ENCODE results near the gene MFAP5.
"Not testable (repeated sequence)": the region's sequence is repeated elsewhere in the genome, so short reads cannot be mapped to it uniquely, and the experiment has no call there.

MFAP5 gene

GRCh38 chr12:8622646-8623045 is 40.0 kb downstream of the MFAP5 start:
- no peak for TF ChIP-seq CTCF (IDR thresholded peaks at IDR 0.05; ENCODE audit: control insufficient read depth, insufficient read depth, low read depth, low read length, missing control alignments)
- no peak overlapping the region for H3K4me3 ChIP-seq (ENCODE audit: control insufficient read depth, low read depth, low read length)
- no peak for DNase-seq (ENCODE audit: low read depth)

DNA sequence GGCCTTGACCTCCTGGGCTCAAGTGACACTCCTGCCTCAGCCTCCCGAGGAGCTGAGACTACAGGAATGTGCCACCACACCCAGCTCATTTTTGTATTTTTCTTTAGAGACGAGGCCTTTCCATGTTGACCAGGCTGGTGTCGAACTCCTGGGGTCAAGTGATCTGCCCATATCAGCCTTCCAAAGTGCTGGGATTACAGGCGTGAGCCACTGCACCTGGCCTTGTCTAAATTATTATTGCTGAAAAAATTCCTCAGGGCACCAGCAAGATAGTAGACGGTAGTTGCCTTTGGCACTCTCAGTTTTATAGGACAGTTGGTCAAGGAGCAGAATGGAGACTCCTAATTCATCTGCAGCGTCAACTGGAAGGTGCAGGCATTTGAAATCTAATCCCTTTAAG is 47.4 kb downstream of the MFAP5 start:
- TF ChIP-seq CTCF (IDR thresholded peaks at IDR 0.05; ENCODE audit: control insufficient read depth, insufficient read depth, low read depth, low read length, missing control alignments): no peak
- DNase-seq (ENCODE audit: low read depth): no peak
- no peak overlapping the region for H3K4me3 ChIP-seq (ENCODE audit: control insufficient read depth, low read depth, low read length)

GRCh38 chr12:8613881-8614280 is 48.7 kb downstream of the MFAP5 start:
- not testable (repeated sequence) for DNase-seq (ENCODE audit: low read depth); H3K4me3 ChIP-seq (ENCODE audit: control insufficient read depth, low read depth, low read length)

DNA sequence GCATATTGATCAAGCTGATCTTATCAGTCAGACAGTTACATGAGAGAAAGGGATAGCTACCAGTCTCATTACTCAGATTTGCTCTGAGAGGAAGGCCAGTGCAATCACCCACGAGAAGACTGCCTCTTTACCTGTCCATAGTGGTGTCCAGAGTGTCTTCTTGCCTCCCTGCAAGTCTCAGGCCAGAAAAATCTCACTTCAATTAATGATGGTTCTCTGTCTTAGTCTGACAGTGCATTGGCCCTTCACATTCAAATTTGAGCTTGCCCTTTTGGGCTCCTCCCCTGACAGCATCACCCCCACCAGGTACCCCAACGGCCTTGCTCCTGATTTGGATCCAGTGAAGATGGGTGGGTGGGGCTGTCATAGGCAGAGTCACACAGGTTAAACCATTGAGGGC is 50.0 kb downstream of the MFAP5 start, which contains the start of gene AICDA:
Gene AICDA (minus strand): TSS at position 231 of the 400 bp plus-strand sequence. CDS start 92 bp downstream, at position 139.
- DNase-seq (ENCODE audit: low read depth): no peak
- H3K4me3 ChIP-seq (ENCODE audit: control insufficient read depth, low read depth, low read length): no peak within 1 kb of the TSS
- no peak for TF ChIP-seq CTCF (IDR thresholded peaks at IDR 0.05; ENCODE audit: control insufficient read depth, insufficient read depth, low read depth, low read length, missing control alignments)

DNA sequence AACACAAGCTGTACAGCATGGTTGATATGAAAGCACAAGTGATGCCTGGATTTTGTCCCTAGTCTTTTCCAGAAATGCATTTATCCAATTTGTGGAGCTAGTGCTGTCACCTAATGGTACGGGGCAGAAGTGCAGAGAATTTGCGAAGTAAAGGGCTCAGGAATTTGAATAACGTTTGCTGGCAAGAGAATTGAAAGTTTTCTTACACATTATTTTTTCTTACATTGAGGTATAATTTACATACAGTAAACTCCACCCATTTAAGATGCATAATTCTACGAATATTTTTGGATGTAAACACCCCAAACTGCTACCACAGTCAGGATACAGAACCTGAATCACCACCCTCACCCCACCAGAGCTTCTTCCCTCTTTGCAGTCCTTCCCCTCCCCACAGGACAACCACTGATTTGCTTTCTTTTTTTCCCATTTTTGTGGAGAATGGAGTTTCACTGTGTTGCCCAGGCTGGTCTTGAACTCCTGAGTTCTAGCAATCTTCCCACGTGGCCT is 53.5 kb downstream of the MFAP5 start:
- peak; percentile 23 for DNase-seq (ENCODE audit: low read depth)
- H3K4me3 ChIP-seq (ENCODE audit: control insufficient read depth, low read depth, low read length): no peak overlapping the region
- peak; percentile 81 for TF ChIP-seq CTCF (IDR thresholded peaks at IDR 0.05; ENCODE audit: control insufficient read depth, insufficient read depth, low read depth, low read length, missing control alignments)

DNA sequence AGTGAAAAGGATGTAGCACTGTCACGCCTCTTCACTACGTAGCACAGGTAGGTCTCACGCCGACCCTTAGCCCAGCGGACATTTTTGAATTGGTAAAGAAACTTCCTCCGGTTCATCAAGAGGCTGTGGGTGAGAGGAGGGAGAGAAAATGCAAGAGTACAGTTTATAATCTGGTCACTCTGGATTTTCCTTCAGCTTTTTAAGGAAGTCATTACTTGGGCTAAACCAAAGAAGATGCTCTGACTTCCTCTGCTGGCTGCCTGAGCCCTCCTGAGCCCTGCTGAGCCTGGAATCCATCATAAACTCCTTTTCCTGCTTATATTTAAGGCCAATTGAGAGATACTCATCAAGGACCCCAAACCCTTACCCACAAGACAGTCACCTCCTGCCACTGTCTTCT is 55.7 kb downstream of the MFAP5 start:
- DNase-seq (ENCODE audit: low read depth): no peak
- H3K4me3 ChIP-seq (ENCODE audit: control insufficient read depth, low read depth, low read length): no peak overlapping the region
- TF ChIP-seq CTCF (IDR thresholded peaks at IDR 0.05; ENCODE audit: control insufficient read depth, insufficient read depth, low read depth, low read length, missing control alignments): no peak

DNA sequence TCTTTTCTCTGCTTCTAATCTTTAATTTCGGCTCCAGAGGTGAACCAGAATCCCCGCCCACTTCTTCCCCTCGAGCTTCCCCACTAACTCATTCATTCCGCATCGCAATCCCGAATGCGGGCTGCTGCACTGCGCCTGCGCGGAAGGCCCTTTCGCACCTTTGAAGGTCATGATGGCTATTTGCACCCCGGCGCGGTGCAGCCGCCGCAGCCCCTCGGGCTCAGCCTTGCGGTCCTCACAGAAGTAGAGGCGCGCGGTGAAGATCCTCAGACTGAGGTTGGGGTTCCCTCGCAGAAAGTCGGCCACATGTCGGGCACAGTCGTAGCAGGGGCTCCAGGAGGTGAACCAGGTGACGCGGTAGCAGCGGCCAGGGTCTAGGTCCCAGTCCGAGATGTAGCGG is 57.6 kb downstream of the MFAP5 start:
- TF ChIP-seq CTCF (IDR thresholded peaks at IDR 0.05; ENCODE audit: control insufficient read depth, insufficient read depth, low read depth, low read length, missing control alignments): no peak

More for the DNA sequence above, 57.6 kb downstream of the MFAP5 start:
- DNase-seq (ENCODE audit: low read depth): no peak
- no peak overlapping the region for H3K4me3 ChIP-seq (ENCODE audit: control insufficient read depth, low read depth, low read length)

Data from AG09309 (cell line).